PC-9 (cell line): ENCODE data around the gene MYO18A. TPM values are rescaled to one million over a fixed set of nuclear protein-coding genes. Genes with fewer than 3 reads are reported as not detected.
"Not testable (repeated sequence)": the region's sequence is repeated elsewhere in the genome, so short reads cannot be mapped to it uniquely, and the experiment has no call there.

Experiments
- BruUV-seq: library from RNA; stranded (reverse); fragments of 400-500 nt; replicated peaks from 2 replicates; lab custom pipeline; 2021; lab: Mats Ljungman, UMichigan
- CTCF ChIA-PET: fragments of 300-600 bp; sonication (Branson Sonifier 250); formaldehyde crosslinking; loops from one replicate; lab custom pipeline; 2022; ENCODE audit warnings: antibody characterized with exemption; lab: Charles Lee
- POLR2A ChIA-PET: fragments of 300-600 bp; sonication (Branson Sonifier 250); formaldehyde crosslinking; loops from one replicate; lab custom pipeline; 2022; ENCODE audit warnings: antibody characterized with exemption; ENCODE audit not compliant: unreplicated experiment; lab: Charles Lee
- DNase-seq, 2 experiments: peaks; one replicate each; pipeline versions ENCODE4 v3.0.0 to v3.0.0-alpha.2; 2015 to 2022; ENCODE audit warnings: mixed read lengths in 1 of 2
- H2AFZ ChIP-seq: fragments of 200-600 bp; sonication (generic); 2 replicates; pipeline ENCODE4 v1.8.1; 2017; ENCODE audit warnings: antibody characterized with exemption
- H3F3A ChIP-seq: fragments of 200-600 bp; sonication (generic); 2 replicates; pipeline ENCODE4 v1.8.1; 2017; ENCODE audit warnings: antibody characterized with exemption, mild to moderate bottlenecking, low read depth; ENCODE audit not compliant: insufficient read depth
- H3K27ac ChIP-seq: fragments of 200-600 bp; sonication (generic); 2 replicates; pipeline ENCODE4 v1.6.1; 2016; ENCODE audit warnings: mixed run types
- H3K27me3 ChIP-seq: fragments of 200-600 bp; sonication (generic); 2 replicates; pipeline ENCODE4 v1.6.1; 2016; ENCODE audit warnings: low read depth, mixed run types; ENCODE audit not compliant: insufficient read depth
- H3K36me3 ChIP-seq: fragments of 200-600 bp; sonication (generic); 2 replicates; pipeline ENCODE4 v1.6.1; 2016; ENCODE audit warnings: low read depth, mixed run types
- H3K4me1 ChIP-seq: fragments of 200-600 bp; sonication (generic); replicated peaks from 2 replicates; pipeline ENCODE4 v1.6.1; 2016; ENCODE audit warnings: mixed run types; ENCODE audit not compliant: insufficient read depth
- H3K4me2 ChIP-seq: fragments of 200-600 bp; sonication (generic); 2 replicates; pipeline ENCODE4 v1.6.1; 2017; ENCODE audit warnings: mixed run types
- H3K4me3 ChIP-seq: fragments of 200-600 bp; sonication (generic); 2 replicates; pipeline ENCODE4 v1.6.1; 2016; ENCODE audit warnings: mixed run types
- H3K79me2 ChIP-seq: fragments of 200-600 bp; sonication (generic); 2 replicates; pipeline ENCODE4 v1.6.1; 2017; ENCODE audit warnings: low read depth, mixed run types
- H3K9me2 ChIP-seq: fragments of 200-600 bp; sonication (generic); 2 replicates; pipeline ENCODE4 v1.8.1; 2017; ENCODE audit warnings: mild to moderate bottlenecking; ENCODE audit not compliant: insufficient read depth
- H3K9me3 ChIP-seq: fragments of 200-600 bp; sonication (generic); 2 replicates; pipeline ENCODE4 v1.8.1; 2016; ENCODE audit warnings: low read depth; ENCODE audit not compliant: insufficient read depth
- H4K20me1 ChIP-seq: fragments of 200-600 bp; sonication (generic); 2 replicates; pipeline ENCODE4 v1.8.1; 2017; ENCODE audit not compliant: insufficient read depth
- EZH2 ChIP-seq: fragments of 200-600 bp; sonication (generic); IDR thresholded peaks from 2 replicates; pipeline ENCODE4 v1.8.0; 2017; ENCODE audit warnings: antibody characterized with exemption, low read depth
- intact Hi-C: fragments of 100-400 bp; cut with micrococcal nuclease; formaldehyde crosslinking; loops from one replicate; pipeline ENCODE4 v1.10.0; 2022; ENCODE audit not compliant: unreplicated experiment
- total RNA-seq: library from RNA; stranded (reverse); gene quantifications from 2 replicates; pipeline ENCODE4 v1.2.3, GENCODE V29; 2021
- TF ChIP-seq, protein P1 (sequence below): fragments of 200-600 bp; sonication (generic); conservative IDR thresholded peaks from 2 replicates; pipeline ENCODE4 v1.6.1; 2017; ENCODE audit warnings: mixed run types, antibody characterized with exemption, mild to moderate bottlenecking, moderate library complexity

Gene MYO18A
- total RNA-seq, 1 experiment from 2014 or later, result 150 TPM

DNA sequence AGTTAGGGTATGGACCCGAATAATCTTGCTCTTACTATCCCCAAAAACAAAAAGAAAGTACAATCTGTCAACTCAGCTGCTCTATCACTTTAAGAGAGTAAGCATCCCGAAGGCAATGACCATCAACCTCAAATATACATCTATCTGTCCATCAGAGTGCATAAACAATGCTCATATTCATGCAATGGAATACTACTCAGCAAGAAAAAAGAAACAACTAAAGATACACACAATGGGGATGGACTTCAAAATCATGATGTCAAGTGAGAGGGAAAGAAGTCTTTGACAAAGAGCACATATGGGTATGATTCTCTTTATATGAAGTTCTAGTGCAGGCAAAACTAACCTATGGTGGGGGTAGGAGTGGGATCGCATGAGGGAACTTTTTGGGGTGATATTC lies 9.5 kb downstream of the MYO18A start:
- intact Hi-C loops, result no loop called here
- Histone ChIP-seq H3K27me3 (no peaks in the 10 kb centered on the region), H3K9me2 (no peaks in the 10 kb centered on the region), H2AFZ (no peak overlapping the region), H3K4me2 (no peak overlapping the region), H3K4me1 (peaks cover 29% of the 10 kb centered on the region), H3K9me3 (no peaks in the 10 kb centered on the region), H3K36me3 (peaks cover 22% of the 10 kb centered on the region), H3K27ac (no peak overlapping the region), H4K20me1 (peaks cover 10% of the 10 kb centered on the region; the same call in 1 of the 2 replicates), H3F3A (peaks cover 4% of the 10 kb centered on the region; the same call in 1 of the 2 replicates), H3K4me3 (no peak overlapping the region), H3K79me2 (peaks cover 95% of the 10 kb centered on the region)
- ChIA-PET POLR2A (no interaction called here), CTCF (no interaction called here)
- no peak for DNase-seq
- no TSS peak for BruUV-seq
- no peak for TF ChIP-seq EZH2
- TF ChIP-seq, protein P1, sequence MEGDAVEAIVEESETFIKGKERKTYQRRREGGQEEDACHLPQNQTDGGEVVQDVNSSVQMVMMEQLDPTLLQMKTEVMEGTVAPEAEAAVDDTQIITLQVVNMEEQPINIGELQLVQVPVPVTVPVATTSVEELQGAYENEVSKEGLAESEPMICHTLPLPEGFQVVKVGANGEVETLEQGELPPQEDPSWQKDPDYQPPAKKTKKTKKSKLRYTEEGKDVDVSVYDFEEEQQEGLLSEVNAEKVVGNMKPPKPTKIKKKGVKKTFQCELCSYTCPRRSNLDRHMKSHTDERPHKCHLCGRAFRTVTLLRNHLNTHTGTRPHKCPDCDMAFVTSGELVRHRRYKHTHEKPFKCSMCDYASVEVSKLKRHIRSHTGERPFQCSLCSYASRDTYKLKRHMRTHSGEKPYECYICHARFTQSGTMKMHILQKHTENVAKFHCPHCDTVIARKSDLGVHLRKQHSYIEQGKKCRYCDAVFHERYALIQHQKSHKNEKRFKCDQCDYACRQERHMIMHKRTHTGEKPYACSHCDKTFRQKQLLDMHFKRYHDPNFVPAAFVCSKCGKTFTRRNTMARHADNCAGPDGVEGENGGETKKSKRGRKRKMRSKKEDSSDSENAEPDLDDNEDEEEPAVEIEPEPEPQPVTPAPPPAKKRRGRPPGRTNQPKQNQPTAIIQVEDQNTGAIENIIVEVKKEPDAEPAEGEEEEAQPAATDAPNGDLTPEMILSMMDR, result no peak

DNA sequence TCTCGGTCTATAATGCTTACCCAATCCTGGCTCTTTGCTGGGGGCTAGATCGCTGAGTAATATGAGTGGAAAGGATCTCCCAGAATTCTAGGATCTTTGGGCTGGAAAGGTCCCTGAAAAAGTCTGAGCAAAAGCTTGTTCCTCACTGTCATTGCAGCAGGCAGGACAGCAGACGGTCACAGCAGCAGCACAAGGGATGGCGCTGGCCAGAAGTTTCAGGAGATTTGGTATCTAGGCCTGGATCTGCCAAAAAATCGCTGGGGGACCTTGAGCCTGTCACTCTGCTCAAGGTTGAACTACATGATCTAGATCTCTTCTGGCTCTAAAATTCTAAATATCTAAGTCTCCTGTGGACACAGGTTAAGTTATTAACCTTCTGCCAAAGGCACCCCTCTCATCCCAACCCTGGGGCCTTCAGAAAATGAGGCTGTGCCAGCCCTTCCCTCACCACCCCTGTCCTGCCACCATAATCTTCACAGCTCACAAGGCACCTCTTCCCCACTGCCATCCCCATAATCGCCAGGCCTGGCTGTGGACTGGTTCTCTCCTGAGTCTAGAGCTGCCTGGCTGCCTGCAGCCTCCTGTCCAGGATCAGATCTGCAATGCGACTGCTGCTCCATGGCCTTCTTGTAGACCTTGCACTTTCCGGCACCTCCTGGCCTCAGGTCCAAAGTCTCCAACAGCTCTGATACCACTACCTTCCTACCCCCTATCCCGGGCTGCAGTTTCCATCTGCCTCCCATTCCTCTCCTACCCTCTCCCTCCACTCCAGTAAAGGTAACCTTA lies 10.2 kb downstream of the MYO18A start:
- Histone ChIP-seq H3K27ac (no peak overlapping the region), H3K79me2 (peaks cover 95% of the 10 kb centered on the region)

DNA sequence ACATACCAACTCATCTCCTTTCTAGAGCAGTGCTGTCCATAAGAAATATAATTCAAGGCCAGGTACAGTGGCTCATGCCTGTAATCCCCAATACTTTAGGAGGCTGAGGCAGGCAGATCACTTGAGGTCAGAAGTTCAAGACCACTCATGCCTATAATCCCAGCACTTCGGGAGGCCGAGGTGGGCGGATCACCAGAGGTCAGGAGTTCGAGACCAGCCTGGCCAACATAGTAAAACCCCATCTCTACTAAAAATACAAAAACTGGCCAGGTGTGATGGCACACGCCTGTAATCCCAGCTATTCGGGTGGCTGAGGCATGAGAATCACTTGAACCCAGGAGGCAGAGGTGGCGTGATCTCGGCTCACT lies 11.5 kb downstream of the MYO18A start:
- Histone ChIP-seq H3K36me3 (peaks cover 27% of the 10 kb centered on the region), H3K79me2 (peaks cover 92% of the 10 kb centered on the region), H3K4me1 (peaks cover 17% of the 10 kb centered on the region), H3K27ac (peak overlapping the region; percentile 41), H4K20me1 (peaks cover 10% of the 10 kb centered on the region; the same call in 1 of the 2 replicates), H3K4me2 (peak overlapping the region; percentile 41; the same call in 1 of the 2 replicates)
- H3K9me2 ChIP-seq, DNase-seq, H3F3A ChIP-seq, H2AFZ ChIP-seq, CTCF ChIA-PET, BruUV-seq, H3K27me3 ChIP-seq, H3K4me3 ChIP-seq, POLR2A ChIA-PET, intact Hi-C loops, H3K9me3 ChIP-seq: not testable (repeated sequence)

More for the DNA sequence above, 10.2 kb downstream of the MYO18A start:
- no TSS peak for BruUV-seq
- Histone ChIP-seq H3K9me2 (no peaks in the 10 kb centered on the region), H3K36me3 (peaks cover 29% of the 10 kb centered on the region), H3K27me3 (no peaks in the 10 kb centered on the region), H4K20me1 (peaks cover 10% of the 10 kb centered on the region; the same call in 1 of the 2 replicates), H3K4me1 (peaks cover 22% of the 10 kb centered on the region), H3K4me3 (no peak overlapping the region), H3K4me2 (no peak overlapping the region), H3F3A (peaks cover 4% of the 10 kb centered on the region; the same call in 1 of the 2 replicates), H2AFZ (no peak overlapping the region), H3K9me3 (no peaks in the 10 kb centered on the region)
- TF ChIP-seq, protein P1, result no peak
- no peak for TF ChIP-seq EZH2
- intact Hi-C loops, result no loop called here
- no peak for DNase-seq
- ChIA-PET CTCF (no interaction called here), POLR2A (interaction anchor here (0.6 kb wide), 1 partner anchor 44 kb away, joined by 3 read pairs; no protein-coding TSS in a partner anchor)
